Liver (tissue), 3 donors: ENCODE measurements around the gene ASCL5.

Source experiments
- CTCF ChIP-seq: fragments of 150-350 bp; IDR thresholded peaks from 2 replicates; pipeline ENCODE4 v1.5.1; 2017; ENCODE audit warnings: improper control_type of control experiment, low read depth, low read length; ENCODE audit not compliant: missing input control
- GABPA ChIP-seq, 2 donors: IDR thresholded peaks in 1 of 2; conservative IDR thresholded peaks in 1 of 2; 2 replicates each; pipeline ENCODE4 v1.6.1; 2016; ENCODE audit warnings: antibody characterized with exemption in 2 of 2, mild to moderate bottlenecking in 1 of 2, moderate library complexity in 1 of 2
- REST ChIP-seq: IDR thresholded peaks from 2 replicates; pipeline ENCODE4 v1.6.1; 2016; ENCODE audit warnings: antibody characterized with exemption, mild to moderate bottlenecking
- YY1 ChIP-seq: IDR thresholded peaks from 2 replicates; pipeline ENCODE4 v1.6.1; 2016; ENCODE audit warnings: antibody characterized with exemption, mild to moderate bottlenecking
- donor health status: healthy.
- donor health status: healthy.

- TF ChIP-seq YY1, result no peak
- TF ChIP-seq CTCF, result no peak
- TF ChIP-seq GABPA (IDR thresholded peaks at IDR 0.05 in 1 of 2, conservative IDR thresholded peaks at IDR 0.05 in 1 of 2), result no peak
- TF ChIP-seq REST, result no peak
Observed at GRCh38 chr1:201172326-201172725, 45.3 kb upstream of the ASCL5 start.
